Caco-2 (cell line): Measurements from ENCODE around the gene DPYSL4. TPM values are rescaled to one million over a fixed set of nuclear protein-coding genes. Genes with fewer than 3 reads are reported as not detected.

Experiments
- BruUV-seq: library from RNA; stranded (reverse); fragments of 400-500 nt; replicated peaks from 2 replicates; lab custom pipeline; 2021; lab: Mats Ljungman, UMichigan
- CTCF ChIA-PET: fragments of 300-600 bp; sonication (Branson Sonifier 250); formaldehyde crosslinking; loops from one replicate; lab custom pipeline; 2022; ENCODE audit warnings: antibody characterized with exemption; lab: Charles Lee
- POLR2A ChIA-PET: fragments of 300-600 bp; sonication (Branson Sonifier 250); formaldehyde crosslinking; loops from one replicate; lab custom pipeline; 2022; ENCODE audit warnings: antibody characterized with exemption; lab: Charles Lee
- DNase-seq, 2 experiments: peaks; one replicate each; pipeline versions ENCODE4 v3.0.0 to v3.0.0-alpha.2; 2020 to 2022
- H3K27me3 ChIP-seq: replicated peaks from 2 replicates; pipeline ENCODE4 v1.6.0; 2011; ENCODE audit warnings: low read length; ENCODE audit not compliant: control insufficient read depth, insufficient read depth
- H3K36me3 ChIP-seq: 2 replicates; pipeline ENCODE4 v1.5.1; 2011; ENCODE audit warnings: low read length; ENCODE audit not compliant: control insufficient read depth, insufficient read depth
- H3K4me1 ChIP-seq: fragments of 250-450 bp; sonication (Bioruptor Pico); 2 replicates; pipeline ENCODE4 v1.5.1; 2020; ENCODE audit warnings: mild to moderate bottlenecking
- H3K4me3 ChIP-seq: 2 replicates; pipeline ENCODE4 v1.5.1; 2011; ENCODE audit warnings: low read depth, mild to moderate bottlenecking, control low read depth, low read length
- H3K9me3 ChIP-seq: fragments of 250-450 bp; sonication (Bioruptor Pico); 2 replicates; pipeline ENCODE4 v1.5.1; 2020; ENCODE audit warnings: mild to moderate bottlenecking, moderate library complexity
- H3K27ac Mint-ChIP-seq: one replicate; pipeline ENCODE4 v1.8.0; 2022; ENCODE audit warnings: mixed read lengths; ENCODE audit not compliant: unreplicated experiment
- H3K27me3 Mint-ChIP-seq: one replicate; pipeline ENCODE4 v1.8.0; 2022; ENCODE audit warnings: mixed read lengths; ENCODE audit not compliant: insufficient read depth, unreplicated experiment
- H3K36me3 Mint-ChIP-seq: one replicate; pipeline ENCODE4 v1.8.0; 2022; ENCODE audit warnings: mild to moderate bottlenecking, mixed read lengths; ENCODE audit not compliant: insufficient read depth, unreplicated experiment
- H3K4me1 Mint-ChIP-seq: one replicate; pipeline ENCODE4 v1.8.0; 2022; ENCODE audit warnings: low read depth, mixed read lengths; ENCODE audit not compliant: unreplicated experiment
- H3K4me3 Mint-ChIP-seq: one replicate; pipeline ENCODE4 v1.8.0; 2022; ENCODE audit warnings: mild to moderate bottlenecking, moderate library complexity, mixed read lengths; ENCODE audit not compliant: unreplicated experiment
- H3K9me3 Mint-ChIP-seq: one replicate; pipeline ENCODE4 v1.8.0; 2022; ENCODE audit warnings: mixed read lengths; ENCODE audit not compliant: unreplicated experiment
- CTCF ChIP-seq, 2 experiments: fragments of 200-600 bp in 1 of 2; IDR thresholded peaks; 1 replicate in 1 of 2; 2 replicates in 1 of 2; pipeline versions ENCODE4 v1.5.1 to v1.8.0; 2011 to 2022; ENCODE audit warnings: antibody characterized with exemption in 1 of 2, control low read depth in 1 of 2, inconsistent platforms in 1 of 2, low read depth in 1 of 2, low read length in 1 of 2, mild to moderate bottlenecking in 1 of 2, moderate library complexity in 1 of 2; ENCODE audit not compliant: insufficient read depth in 1 of 2, severe bottlenecking in 1 of 2, unreplicated experiment in 1 of 2
- intact Hi-C: fragments of 100-400 bp; cut with micrococcal nuclease; formaldehyde crosslinking; loops from one replicate; pipeline ENCODE4 v1.10.0; 2022; ENCODE audit not compliant: unreplicated experiment
- total RNA-seq: library from RNA; stranded (reverse); gene quantifications from 2 replicates; pipeline ENCODE4 v1.2.3, GENCODE V29; 2022

Gene DPYSL4
- total RNA-seq, 1 experiment from 2014 or later, result not detected

- TF ChIP-seq CTCF (IDR thresholded peaks at IDR 0.05; ENCODE audit: insufficient read depth in 1 of 2, low read depth in 1 of 2, low read length in 1 of 2, severe bottlenecking in 1 of 2, unreplicated experiment in 1 of 2), result no peak
- ChIA-PET CTCF (no interaction called here), POLR2A (no interaction called here)
- Mint-ChIP-seq H3K27me3 (peaks cover 7% of the 10 kb centered on the region), H3K4me1 (no peaks in the 10 kb centered on the region), H3K9me3 (no peaks in the 10 kb centered on the region), H3K36me3 (no peaks in the 10 kb centered on the region), H3K4me3 (no peak overlapping the region), H3K27ac (no peak overlapping the region)
- no peaks in the 10 kb centered on the region for H3K4me1 ChIP-seq
- no peaks in the 10 kb centered on the region for H3K9me3 ChIP-seq
- intact Hi-C loops, result no loop called here
- no TSS peak for BruUV-seq
- H3K36me3 ChIP-seq, result no peaks in the 10 kb centered on the region
- no peak for DNase-seq
- H3K27me3 ChIP-seq, result no peaks in the 10 kb centered on the region
- no peak overlapping the region for H3K4me3 ChIP-seq
Measured at GRCh38 chr10:132162021-132162531, 24.7 kb upstream of the DPYSL4 start.

GRCh38 chr10:132162590-132163277 is 24.0 kb upstream of the DPYSL4 start:
- Mint-ChIP-seq H3K4me1 (no peaks in the 10 kb centered on the region), H3K27me3 (peaks cover 7% of the 10 kb centered on the region), H3K27ac (no peak overlapping the region), H3K36me3 (no peaks in the 10 kb centered on the region), H3K4me3 (no peak overlapping the region), H3K9me3 (no peaks in the 10 kb centered on the region)
- no TSS peak for BruUV-seq
- ChIA-PET CTCF (no interaction called here), POLR2A (no interaction called here)
- intact Hi-C loops, result no loop called here
- no peaks in the 10 kb centered on the region for H3K4me1 ChIP-seq
- H3K36me3 ChIP-seq, result no peaks in the 10 kb centered on the region
- H3K9me3 ChIP-seq, result no peaks in the 10 kb centered on the region
- no peaks in the 10 kb centered on the region for H3K27me3 ChIP-seq
- H3K4me3 ChIP-seq, result no peak overlapping the region
- TF ChIP-seq CTCF (IDR thresholded peaks at IDR 0.05; ENCODE audit: insufficient read depth in 1 of 2, low read depth in 1 of 2, low read length in 1 of 2, severe bottlenecking in 1 of 2, unreplicated experiment in 1 of 2), result no peak
- DNase-seq, result no peak

- no peak overlapping the region for H3K4me3 ChIP-seq
- ChIA-PET CTCF (no interaction called here), POLR2A (no interaction called here)
- intact Hi-C loops, result no loop called here
- H3K36me3 ChIP-seq, result no peaks in the 10 kb centered on the region
- H3K4me3 Mint-ChIP-seq, result no peak overlapping the region
- no TSS peak for BruUV-seq
- DNase-seq, result peak in 1 of 2 experiments; percentile 51
- H3K36me3 Mint-ChIP-seq, result no peaks in the 10 kb centered on the region
- no peaks in the 10 kb centered on the region for H3K9me3 ChIP-seq
- no peaks in the 10 kb centered on the region for H3K4me1 Mint-ChIP-seq
- peak; percentile 15 to 43 for TF ChIP-seq CTCF (IDR thresholded peaks at IDR 0.05; ENCODE audit: insufficient read depth in 1 of 2, low read depth in 1 of 2, low read length in 1 of 2, severe bottlenecking in 1 of 2, unreplicated experiment in 1 of 2)
- H3K27ac Mint-ChIP-seq, result no peak overlapping the region
- no peaks in the 10 kb centered on the region for H3K9me3 Mint-ChIP-seq
- H3K27me3 ChIP-seq, result no peaks in the 10 kb centered on the region
- peaks cover 8% of the 10 kb centered on the region for H3K27me3 Mint-ChIP-seq
- no peaks in the 10 kb centered on the region for H3K4me1 ChIP-seq
Measured at GRCh38 chr10:132163278-132163765, 23.4 kb upstream of the DPYSL4 start.
